H9 (cell line): Measurements from ENCODE around the gene SCNM1. TPM values are rescaled to one million over a fixed set of nuclear protein-coding genes. Genes with fewer than 3 reads are reported as not detected.
A peak's percentile ranks its signal among the peaks of the same experiment; 100 is the strongest.

ENCODE experiments used
- DNase-seq: peaks from one replicate; pipeline ENCODE4 v3.0.0-alpha.2; 2017
- H2AFZ ChIP-seq: one replicate; pipeline ENCODE4 v1.6.1; 2013; ENCODE audit warnings: mild to moderate bottlenecking, low read length, control low read depth, moderate library complexity
- H2AK5ac ChIP-seq: 2 replicates; pipeline ENCODE4 v1.6.1; 2013; ENCODE audit warnings: low read length, control low read depth, mixed read lengths; ENCODE audit not compliant: insufficient read length
- H2BK120ac ChIP-seq: one replicate; pipeline ENCODE4 v1.6.1; 2013; ENCODE audit warnings: low read depth, mild to moderate bottlenecking, low read length, control low read depth, inconsistent platforms; ENCODE audit not compliant: poor library complexity, severe bottlenecking
- H2BK12ac ChIP-seq: 2 replicates; pipeline ENCODE4 v1.6.1; 2013; ENCODE audit warnings: low read length, control low read depth, mixed read lengths, low read depth; ENCODE audit not compliant: insufficient read length
- H2BK15ac ChIP-seq: 2 replicates; pipeline ENCODE4 v1.6.1; 2013; ENCODE audit warnings: low read depth, low read length, control low read depth
- H2BK20ac ChIP-seq: one replicate; pipeline ENCODE4 v1.6.1; 2013; ENCODE audit warnings: low read depth, mild to moderate bottlenecking, low read length, control low read depth, inconsistent platforms; ENCODE audit not compliant: poor library complexity, severe bottlenecking
- H2BK5ac ChIP-seq: 2 replicates; pipeline ENCODE4 v1.6.1; 2013; ENCODE audit warnings: low read length, control low read depth, mixed read lengths; ENCODE audit not compliant: insufficient read length
- H3K14ac ChIP-seq: 2 replicates; pipeline ENCODE4 v1.6.1; 2013; ENCODE audit warnings: low read length, control low read depth; ENCODE audit not compliant: insufficient read depth
- H3K18ac ChIP-seq: 2 replicates; pipeline ENCODE4 v1.6.1; 2013; ENCODE audit warnings: low read depth, mild to moderate bottlenecking, mixed read lengths, low read length, control low read depth; ENCODE audit not compliant: insufficient read length
- H3K23ac ChIP-seq: 2 replicates; pipeline ENCODE4 v1.6.1; 2013; ENCODE audit warnings: low read length, control low read depth, mixed read lengths, low read depth; ENCODE audit not compliant: insufficient read length
- H3K23me2 ChIP-seq: 2 replicates; pipeline ENCODE4 v1.6.1; 2013; ENCODE audit warnings: low read depth, mild to moderate bottlenecking, mixed read lengths, low read length, control low read depth; ENCODE audit not compliant: insufficient read length, poor library complexity, severe bottlenecking
- H3K27ac ChIP-seq: 2 replicates; pipeline ENCODE4 v1.5.1; 2013; ENCODE audit warnings: low read length, control low read depth, mixed read lengths, low read depth; ENCODE audit not compliant: insufficient read length
- H3K27me3 ChIP-seq: 2 replicates; pipeline ENCODE4 v1.6.1; 2013; ENCODE audit warnings: low read length, control low read depth, inconsistent platforms; ENCODE audit not compliant: insufficient read depth
- H3K4ac ChIP-seq: 2 replicates; pipeline ENCODE4 v1.6.1; 2013; ENCODE audit warnings: low read depth, mild to moderate bottlenecking, control low read depth, inconsistent platforms, low read length, moderate library complexity
- H3K4me1 ChIP-seq: 2 replicates; pipeline ENCODE4 v1.6.1; 2013; ENCODE audit warnings: low read length, control low read depth, inconsistent platforms; ENCODE audit not compliant: insufficient read depth
- H3K4me2 ChIP-seq: 2 replicates; pipeline ENCODE4 v1.6.1; 2013; ENCODE audit warnings: low read length, control low read depth, mixed read lengths; ENCODE audit not compliant: insufficient read length, insufficient read depth
- H3K56ac ChIP-seq: 2 replicates; pipeline ENCODE4 v1.6.1; 2013; ENCODE audit warnings: low read depth, mild to moderate bottlenecking, mixed read lengths, low read length, control low read depth; ENCODE audit not compliant: insufficient read length
- H3K79me1 ChIP-seq: 2 replicates; pipeline ENCODE4 v1.6.1; 2013; ENCODE audit warnings: low read depth, mild to moderate bottlenecking, moderate library complexity, low read length, control low read depth, inconsistent platforms; ENCODE audit not compliant: insufficient read depth, poor library complexity, severe bottlenecking
- H3K79me2 ChIP-seq: 2 replicates; pipeline ENCODE4 v1.6.1; 2013; ENCODE audit warnings: low read length, control low read depth, inconsistent platforms; ENCODE audit not compliant: insufficient read depth
- H3K9ac ChIP-seq: 2 replicates; pipeline ENCODE4 v1.6.1; 2013; ENCODE audit warnings: low read length, control low read depth, mixed read lengths; ENCODE audit not compliant: insufficient read length; ENCODE audit errors: extremely low read depth
- H3K9me3 ChIP-seq: one replicate; pipeline ENCODE4 v1.6.1; 2013; ENCODE audit warnings: low read depth, low read length, inconsistent platforms; ENCODE audit not compliant: control insufficient read depth
- H3T11ph ChIP-seq: one replicate; pipeline ENCODE4 v1.6.1; 2013; ENCODE audit warnings: mild to moderate bottlenecking, low read length, control low read depth, inconsistent platforms
- H4K20me1 ChIP-seq: one replicate; pipeline ENCODE4 v1.6.1; 2013; ENCODE audit not compliant: control insufficient read depth, insufficient read length, insufficient read depth
- H4K5ac ChIP-seq: 2 replicates; pipeline ENCODE4 v1.6.1; 2013; ENCODE audit warnings: low read depth, mild to moderate bottlenecking, mixed read lengths, low read length, control low read depth; ENCODE audit not compliant: insufficient read length
- H4K8ac ChIP-seq: replicated peaks from 2 replicates; pipeline ENCODE4 v1.6.1; 2013; ENCODE audit warnings: low read length, control low read depth, mixed read lengths, low read depth; ENCODE audit not compliant: insufficient read length
- H4K91ac ChIP-seq: 2 replicates; pipeline ENCODE4 v1.6.1; 2013; ENCODE audit warnings: low read depth, mild to moderate bottlenecking, moderate library complexity, mixed read lengths, low read length, control low read depth; ENCODE audit not compliant: insufficient read length
- H3K27ac Mint-ChIP-seq, 3 experiments: 2 replicates in 2 of 3; 3 replicates in 1 of 3; pipeline ENCODE4 v1.8.0; 2020 to 2021; ENCODE audit warnings: mixed read lengths in 3 of 3, mild to moderate bottlenecking in 1 of 3, moderate library complexity in 1 of 3
- H3K27me3 Mint-ChIP-seq: 2 replicates; pipeline ENCODE4 v1.8.0; 2021; ENCODE audit warnings: low read depth, mild to moderate bottlenecking, moderate library complexity, mixed read lengths
- H3K36me3 Mint-ChIP-seq, 3 experiments: 2 replicates in 2 of 3; 3 replicates in 1 of 3; pipeline ENCODE4 v1.8.0; 2020 to 2021; ENCODE audit warnings: low read depth in 3 of 3, mixed read lengths in 3 of 3; ENCODE audit not compliant: insufficient read depth in 1 of 3
- H3K4me1 Mint-ChIP-seq, 2 experiments: 2 replicates each; pipeline ENCODE4 v1.8.0; 2020; ENCODE audit warnings: mixed read lengths in 2 of 2
- H3K4me3 Mint-ChIP-seq, 2 experiments: 2 replicates in 1 of 2; 3 replicates in 1 of 2; pipeline ENCODE4 v1.8.0; 2020 to 2021; ENCODE audit warnings: mild to moderate bottlenecking in 2 of 2, mixed read lengths in 2 of 2, moderate library complexity in 1 of 2
- H3K9me3 Mint-ChIP-seq, 2 experiments: 2 replicates in 1 of 2; 3 replicates in 1 of 2; pipeline ENCODE4 v1.8.0; 2020; ENCODE audit warnings: mild to moderate bottlenecking in 2 of 2, mixed read lengths in 2 of 2, moderate library complexity in 1 of 2
- CTCF ChIP-seq: fragments of 200-600 bp; sonication (generic); conservative IDR thresholded peaks from 3 replicates; pipeline ENCODE4 v1.8.0; 2021; ENCODE audit warnings: antibody characterized with exemption, mild to moderate bottlenecking
- WGBS: extraction: QIAGEN DNeasy Blood & Tissue Kit; methylation state at CpG from one replicate; pipeline ENCODE4 v1.1.7; 2013; ENCODE audit warnings: missing lambda C conversion rate, low lambda C conversion rate, mixed read lengths; ENCODE audit not compliant: insufficient read length; ENCODE audit errors: extremely low coverage; 5-methylcytosine and 5-hydroxymethylcytosine counted together
- total RNA-seq: library from RNA; stranded (reverse); gene quantifications from 2 replicates; pipeline ENCODE4 v1.2.1, GENCODE V29; 2021

The SCNM1 gene
- total RNA-seq, 1 experiment from 2014 or later: 60.5 TPM

- no peak overlapping the region for H3K18ac ChIP-seq
- H2BK5ac ChIP-seq: no peak overlapping the region
- no peak overlapping the region for H3K56ac ChIP-seq
- peaks cover 15 to 40% (median 33%) of the 10 kb centered on the region in 3 experiments for H3K36me3 Mint-ChIP-seq
- H2AK5ac ChIP-seq: no peak overlapping the region
- H3K4ac ChIP-seq: no peak overlapping the region
- no peaks in the 10 kb centered on the region for H3K79me2 ChIP-seq
- H3K4me3 Mint-ChIP-seq: peak overlapping the region in 1 of 2 experiments; percentile 14; a peak in 2 of 5 replicates
- peaks cover 12% of the 10 kb centered on the region for H3K27me3 Mint-ChIP-seq
- no peaks in the 10 kb centered on the region for H3K4me1 ChIP-seq
- H4K8ac ChIP-seq: no peak overlapping the region
- H3K4me2 ChIP-seq: peak overlapping the region; percentile 2
- H3K14ac ChIP-seq: no peak overlapping the region
- no peak overlapping the region for H3K23ac ChIP-seq
- DNase-seq: peak; percentile 64
- H3K9me3 ChIP-seq: no peaks in the 10 kb centered on the region
- no peak overlapping the region for H3T11ph ChIP-seq
- no peaks in the 10 kb centered on the region for H3K79me1 ChIP-seq
- H3K27ac Mint-ChIP-seq: no peak overlapping the region
- no peaks in the 10 kb centered on the region; the same call in 1 of the 2 replicates for H3K27me3 ChIP-seq
- H2BK12ac ChIP-seq: no peak overlapping the region
- H2BK120ac ChIP-seq: no peak overlapping the region
- H3K4me1 Mint-ChIP-seq: peaks cover 14 to 25% of the 10 kb centered on the region in 2 experiments
- H2AFZ ChIP-seq: no peak overlapping the region
- H3K23me2 ChIP-seq: peaks cover 15% of the 10 kb centered on the region
- no peak overlapping the region for H3K9ac ChIP-seq
- no peak overlapping the region for H4K91ac ChIP-seq
- H3K9me3 Mint-ChIP-seq: no peaks in the 10 kb centered on the region
- no peak for TF ChIP-seq CTCF
- no peak overlapping the region for H2BK15ac ChIP-seq
- H3K27ac ChIP-seq: no peak overlapping the region
- no CpG with 5 or more reads among the region's 65 CpGs for WGBS
- no peak overlapping the region for H4K5ac ChIP-seq
- H4K20me1 ChIP-seq: no peaks in the 10 kb centered on the region
- no peak overlapping the region for H2BK20ac ChIP-seq
Observed at GRCh38 chr1:151133018-151133806, 32.7 kb upstream of the SCNM1 start.
